ENCODE data around the gene CDC25B.

The CDC25B gene

DNA sequence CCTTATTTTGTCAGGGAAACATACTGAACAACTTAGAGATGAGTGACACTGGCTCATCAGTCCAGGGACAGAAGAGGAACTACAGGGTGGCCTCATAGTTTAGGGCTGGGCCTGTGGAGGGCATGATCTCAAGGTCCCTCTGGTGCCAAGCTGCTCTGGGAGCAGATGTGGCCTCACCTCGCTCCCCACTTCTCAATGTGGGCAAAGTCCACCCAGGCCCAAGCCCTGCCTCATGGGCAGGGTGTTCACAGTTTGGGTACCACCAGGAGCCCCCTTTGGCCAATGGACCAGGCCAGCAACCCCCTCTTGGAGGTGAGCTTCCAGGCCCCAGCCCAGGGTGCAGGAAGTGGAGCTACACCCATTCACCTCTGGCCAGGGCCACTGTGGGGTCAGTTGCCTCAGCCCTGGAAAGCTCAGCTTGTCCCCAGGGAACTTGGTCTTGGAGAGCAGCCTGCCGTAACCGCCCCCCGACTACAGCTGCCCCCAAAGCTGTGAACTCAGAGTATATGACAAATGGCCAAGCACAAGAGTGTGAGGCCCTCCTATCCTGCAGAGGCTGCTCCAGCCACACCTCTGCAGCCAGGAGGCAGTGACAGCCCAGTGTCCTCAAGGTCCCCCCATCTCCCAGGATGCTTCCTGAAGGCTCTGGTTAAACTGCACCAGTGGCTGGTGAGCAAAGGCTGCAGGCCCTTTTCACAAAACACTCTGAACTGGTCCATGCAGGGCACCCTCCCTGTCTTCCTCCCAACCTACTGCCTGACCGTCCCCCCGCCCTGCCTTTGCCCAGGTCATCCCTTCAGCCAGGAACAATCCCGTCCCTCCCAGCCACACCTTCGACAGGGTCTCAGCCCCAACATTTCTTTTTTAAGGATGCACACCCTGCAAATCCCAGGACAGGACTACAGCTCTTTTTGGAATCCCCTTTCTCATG lies 32.2 kb upstream of the CDC25B start:
- no peak for DNase-seq (ENCODE audit: low read depth in 3 of 3)

DNA sequence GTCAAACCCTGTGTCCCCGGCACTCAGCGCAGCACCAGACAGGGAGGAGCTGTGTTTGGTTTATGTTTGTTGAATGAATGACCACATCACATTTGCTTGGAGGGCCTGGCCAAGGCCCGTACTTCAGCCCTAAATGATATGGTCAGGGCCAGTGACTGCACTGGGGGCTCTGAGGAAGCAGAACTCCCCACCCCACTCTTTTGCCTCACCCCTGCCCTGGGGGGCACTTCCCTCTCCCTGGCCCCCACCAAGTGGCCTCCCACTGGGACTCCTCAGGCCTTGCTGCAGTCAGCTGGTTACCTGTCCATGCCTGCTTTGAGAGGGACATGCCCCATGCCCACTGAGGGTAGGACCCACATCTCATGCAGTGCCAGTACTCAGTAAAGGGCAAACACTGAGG lies 31.5 kb upstream of the CDC25B start:
- no peak for DNase-seq (ENCODE audit: low read depth in 3 of 3)

DNA sequence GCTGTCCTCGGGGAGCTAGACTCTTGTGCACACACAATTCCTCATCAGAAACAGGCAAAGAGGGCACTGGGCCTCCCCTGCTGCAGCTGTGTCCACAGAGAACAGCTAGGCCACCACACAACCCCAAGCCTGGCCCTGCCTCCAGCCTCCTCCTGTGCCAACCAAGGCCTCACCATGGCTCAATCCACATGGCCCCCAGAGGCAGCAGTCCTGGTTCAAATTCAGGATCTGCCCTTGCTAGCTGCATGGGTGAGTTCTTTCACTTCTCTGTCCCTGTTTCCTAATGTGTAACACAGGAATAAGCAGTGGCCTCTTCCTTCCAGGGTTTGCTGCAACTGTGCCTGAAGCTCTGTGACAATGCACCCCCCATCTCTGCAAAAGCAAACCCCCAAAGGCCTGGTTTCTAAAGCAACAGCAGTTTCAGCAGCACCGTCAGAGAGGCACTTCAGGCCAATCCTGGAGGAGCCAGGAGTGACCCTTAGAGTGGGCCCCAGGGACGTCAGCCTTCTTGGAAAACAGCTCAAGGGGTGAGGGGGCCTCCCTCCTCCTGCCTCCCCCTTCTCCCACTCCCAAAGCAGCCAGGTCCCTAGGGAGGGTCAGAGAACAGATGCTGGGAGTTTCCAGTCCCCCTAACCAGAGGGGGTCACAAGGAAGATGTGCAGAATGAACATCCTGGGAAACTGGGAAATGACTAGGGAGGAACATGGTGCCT lies 30.8 kb upstream of the CDC25B start:
- no peak for DNase-seq (ENCODE audit: low read depth in 3 of 3)

DNA sequence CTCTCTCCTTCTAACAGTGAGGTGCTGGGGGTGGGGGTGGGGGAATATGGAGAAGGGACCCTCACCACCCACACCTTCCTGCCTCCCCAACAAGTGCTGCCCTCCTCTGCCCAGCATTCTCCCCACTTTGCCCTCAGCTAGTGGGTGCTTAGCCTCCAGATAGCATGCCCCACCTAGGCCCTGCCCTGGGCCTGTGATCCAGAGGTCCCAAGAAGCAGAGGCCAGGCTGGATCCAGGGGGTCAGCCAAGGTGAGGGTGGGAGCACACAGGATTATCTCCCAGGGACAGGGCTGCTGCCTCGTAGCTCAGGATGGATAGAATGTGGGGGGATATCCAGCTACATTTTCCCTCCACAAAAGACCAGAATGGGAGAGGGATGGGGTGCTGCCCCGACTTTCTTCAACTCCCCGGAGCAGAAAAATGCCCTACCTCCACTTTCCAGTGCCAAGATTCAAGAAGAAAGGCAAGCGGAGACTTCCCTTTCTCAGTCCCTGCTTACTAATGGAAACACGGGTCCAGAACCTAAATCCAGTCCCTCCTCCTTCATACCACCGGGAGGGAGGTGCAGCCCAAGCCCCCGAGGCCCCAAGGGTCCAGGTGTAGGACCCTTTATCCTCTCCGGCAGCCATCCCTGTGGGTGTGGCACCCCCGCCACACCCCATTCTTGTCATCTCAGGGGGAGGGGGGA lies 29.5 kb upstream of the CDC25B start:
- DNase-seq (ENCODE audit: low read depth in 3 of 3), result no peak

DNA sequence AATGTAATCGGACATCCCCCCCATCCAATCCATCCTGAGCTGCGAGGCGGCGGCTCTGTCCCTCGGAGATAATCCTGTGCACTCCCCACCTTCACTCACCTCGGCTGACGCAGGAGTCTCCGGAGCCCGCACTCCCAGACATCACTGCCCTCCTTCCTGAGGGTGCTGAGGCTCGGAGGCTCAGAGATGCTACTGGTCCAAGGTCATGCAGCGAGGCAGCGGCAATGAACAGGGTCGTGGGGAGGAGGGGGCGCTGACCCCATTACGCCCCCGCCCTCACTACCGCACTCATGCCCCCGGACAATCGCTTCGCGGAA lies 29.0 kb upstream of the CDC25B start:
- DNase-seq (ENCODE audit: low read depth in 3 of 3), result no peak

DNA sequence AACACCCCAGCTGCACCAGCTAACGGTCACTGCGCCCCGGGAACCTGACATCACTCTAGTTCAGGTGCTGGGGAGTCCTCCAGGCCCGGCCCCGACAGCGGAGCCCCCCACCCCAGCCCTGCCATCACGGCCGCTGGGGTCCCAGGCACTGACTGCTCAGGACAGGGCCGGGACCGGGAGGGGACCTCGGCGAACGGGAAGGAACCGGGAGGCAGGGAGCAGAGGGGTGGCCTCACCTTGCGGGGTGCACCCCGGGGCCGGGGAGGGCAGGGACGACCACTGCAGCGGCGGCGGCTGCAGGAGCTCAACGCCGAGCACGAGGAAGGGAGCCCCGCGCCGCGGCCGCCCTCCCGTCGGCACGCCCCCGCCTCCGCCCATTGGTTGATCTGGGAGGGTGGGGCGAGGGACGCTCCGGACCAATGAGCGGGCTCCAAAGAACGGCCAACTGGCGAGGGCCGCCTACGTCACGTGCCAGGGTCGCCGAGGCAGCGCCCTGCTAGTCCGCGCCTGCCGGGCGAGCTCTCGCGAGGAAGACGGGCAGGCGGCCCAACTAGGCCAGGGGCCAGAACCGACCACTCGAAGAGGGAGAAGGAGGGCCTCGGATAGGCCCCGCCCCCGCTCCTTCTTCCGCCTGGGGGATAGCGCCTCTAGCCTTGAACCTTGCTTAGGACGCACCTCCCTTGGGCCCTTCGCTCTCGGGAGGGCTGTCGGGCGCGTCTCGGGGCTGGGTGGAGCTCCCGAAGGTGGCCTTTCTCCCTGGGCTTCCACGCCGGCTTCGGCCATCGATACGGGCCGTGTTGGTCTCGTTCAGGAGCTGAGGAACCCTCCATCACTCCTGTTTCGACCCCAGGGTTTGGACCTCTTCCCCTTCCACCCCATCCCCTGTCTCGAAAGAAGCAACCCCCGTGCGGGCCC lies 28.4 kb upstream of the CDC25B start, which contains the start of gene ADISSP:
Gene ADISSP, minus strand, starts transcription at position 327 of the 915 bp plus-strand sequence. CDS start 7,653 bp downstream, outside the sequence.
- DNase-seq (ENCODE audit: low read depth in 3 of 3), result peak; percentile 96 to 97 (median 97)

DNA sequence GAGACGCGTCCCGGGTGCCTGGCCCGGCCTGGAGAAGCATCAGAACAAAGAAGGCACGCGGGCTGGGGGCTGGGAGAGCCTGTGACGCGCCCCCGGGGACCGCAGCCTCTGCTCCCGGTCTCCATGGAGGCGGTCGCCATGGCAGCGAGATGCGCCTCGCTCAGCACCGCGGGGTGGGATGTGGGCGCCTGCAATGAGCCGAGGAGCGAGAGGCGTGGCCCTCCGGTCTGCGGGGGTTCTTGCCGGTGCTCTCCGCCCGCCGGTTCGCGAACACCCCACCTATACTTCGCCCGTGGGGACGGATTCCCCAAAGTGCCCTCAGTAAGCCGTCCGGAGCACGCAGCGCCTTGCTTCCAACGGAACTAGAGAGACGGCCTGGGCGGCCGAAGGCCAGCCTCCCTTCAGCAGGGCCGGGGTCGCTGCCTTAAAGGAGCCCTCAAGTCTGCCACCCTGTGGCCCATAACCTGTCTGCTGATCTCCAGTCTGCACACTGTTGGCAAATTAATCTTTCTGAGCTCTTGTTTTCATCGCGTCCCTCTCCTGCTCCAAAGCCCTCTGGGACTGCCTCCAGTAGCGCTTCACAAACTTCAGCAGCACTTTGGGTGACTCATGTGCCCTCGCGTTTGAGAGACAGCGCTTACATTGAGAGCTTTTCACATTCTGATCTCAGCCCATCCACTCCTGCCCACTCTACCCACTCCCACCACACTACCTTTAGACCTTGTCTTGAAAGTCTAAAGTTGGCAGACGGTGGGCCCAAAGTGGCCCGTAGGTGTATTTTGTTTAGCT lies 27.6 kb upstream of the CDC25B start:
- peak; percentile 55 to 66 (median 64) for DNase-seq (ENCODE audit: low read depth in 3 of 3)

DNA sequence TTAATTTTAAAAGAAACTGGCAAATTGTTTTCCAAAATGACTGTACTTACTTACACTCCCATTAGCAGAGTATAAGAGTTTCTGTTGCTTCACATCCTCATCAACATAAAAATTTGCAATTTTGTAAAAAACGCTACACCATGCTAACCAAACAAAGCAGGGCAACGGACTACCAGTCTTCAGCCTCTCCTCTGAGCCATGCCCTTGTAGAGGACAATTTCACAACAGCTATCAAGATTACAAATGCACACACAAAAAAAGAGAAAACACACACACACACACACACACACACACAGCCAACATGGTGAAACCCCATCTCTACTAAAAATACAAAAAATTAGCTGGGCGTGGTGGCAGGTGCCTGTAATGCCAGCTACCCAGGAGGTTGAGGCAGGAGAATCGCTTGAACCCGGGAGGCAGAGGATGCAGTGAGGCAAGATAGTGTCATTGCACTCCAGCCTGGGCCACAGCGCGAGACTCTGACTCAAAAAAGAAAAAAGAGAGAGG lies 24.5 kb upstream of the CDC25B start:
- no peak for DNase-seq (ENCODE audit: low read depth in 3 of 3)

DNA sequence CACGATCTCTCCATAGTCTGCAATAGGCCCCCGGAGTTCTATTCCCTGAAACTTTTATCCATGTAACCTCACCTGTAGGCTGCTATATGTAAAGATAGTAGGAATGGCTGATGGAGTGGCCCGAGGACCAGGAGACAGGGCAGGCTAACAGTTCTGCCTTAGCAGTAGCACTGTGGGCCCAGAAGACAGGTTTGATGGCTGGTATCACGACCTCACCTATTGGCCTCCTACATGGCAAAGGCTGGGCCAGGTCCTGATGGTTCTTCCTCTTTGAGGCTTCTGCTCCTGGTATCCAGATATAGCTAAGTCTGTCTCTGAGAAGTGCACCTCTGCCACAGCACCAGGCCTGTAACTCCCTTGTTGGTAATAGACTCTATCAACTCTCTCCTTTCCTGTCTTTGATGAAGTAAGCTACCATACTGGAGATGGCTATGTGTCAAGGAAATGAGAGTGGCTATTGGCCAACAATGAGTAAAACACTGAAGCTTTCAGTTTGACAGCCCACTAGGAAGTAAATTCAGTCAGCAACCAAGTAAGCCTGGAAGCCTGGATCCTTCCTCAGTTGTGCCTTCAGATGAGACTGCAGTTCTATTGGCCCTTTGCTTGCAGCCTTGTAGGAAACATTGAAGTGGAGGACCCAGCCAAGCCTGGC lies 20.5 kb upstream of the CDC25B start:
- no peak for DNase-seq (ENCODE audit: low read depth in 3 of 3)

DNA sequence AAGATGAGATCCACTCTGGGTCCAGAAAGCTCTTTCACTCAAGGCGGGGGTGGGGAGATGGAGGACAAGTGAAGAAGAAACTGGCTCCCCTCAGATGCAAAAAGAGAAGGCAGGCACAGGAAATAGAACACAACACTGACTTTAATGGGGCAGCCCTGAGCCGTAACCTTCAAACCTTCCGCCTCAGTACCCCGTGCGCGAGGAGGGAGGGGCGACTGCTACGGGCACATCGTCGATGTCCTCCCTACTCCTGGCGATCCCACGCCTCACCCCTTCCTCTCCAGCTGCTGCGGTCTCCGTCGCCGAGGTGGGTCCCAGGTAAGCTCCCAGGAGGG lies 18.8 kb upstream of the CDC25B start:
- DNase-seq (ENCODE audit: low read depth in 3 of 3), result no peak

DNA sequence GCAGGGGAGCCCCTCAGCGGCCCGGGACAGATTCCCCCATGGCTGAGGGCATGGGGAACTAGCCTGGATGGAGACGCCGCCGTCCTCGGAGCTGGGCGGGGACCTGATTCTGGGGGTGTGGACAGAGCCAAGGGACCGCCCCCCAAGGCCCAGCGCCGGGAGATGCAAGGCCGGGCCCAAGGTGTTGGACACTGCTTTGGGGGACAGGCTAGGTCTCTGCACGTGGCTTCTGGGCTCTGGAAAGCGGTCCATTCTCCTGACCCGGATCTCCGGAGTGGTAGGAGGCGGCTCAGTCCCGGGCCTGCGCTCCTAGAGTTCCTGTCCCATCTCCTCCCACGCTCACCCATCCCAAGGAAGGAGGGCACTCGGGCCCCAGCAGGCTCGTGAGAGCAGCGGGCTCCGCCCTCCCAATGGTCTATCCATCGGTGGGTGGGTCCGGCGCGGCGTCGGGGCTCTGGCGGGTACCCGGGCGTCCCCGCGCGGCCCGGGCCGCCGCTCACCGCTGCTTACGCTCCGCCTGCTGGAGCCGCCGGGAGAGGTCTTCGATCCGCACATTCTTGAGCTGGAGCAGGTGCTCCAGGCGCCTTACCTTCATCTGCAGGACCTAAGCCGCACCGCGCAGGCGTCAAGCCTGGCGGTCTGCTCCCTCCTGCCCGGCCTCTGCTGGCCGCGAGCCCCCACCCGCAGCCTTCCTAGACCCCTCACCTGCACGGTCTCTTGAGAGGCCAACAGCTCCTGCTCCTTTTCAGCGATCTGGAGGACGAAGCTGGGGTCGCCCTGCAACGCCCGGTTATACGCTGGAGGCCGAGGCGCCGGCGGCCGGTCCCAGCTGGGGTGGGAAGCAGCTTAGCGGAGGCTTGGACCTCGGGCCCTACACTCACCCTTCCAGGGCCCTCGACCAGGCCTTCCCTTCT lies 18.1 kb upstream of the CDC25B start:
- DNase-seq (ENCODE audit: low read depth in 3 of 3), result no peak

DNA sequence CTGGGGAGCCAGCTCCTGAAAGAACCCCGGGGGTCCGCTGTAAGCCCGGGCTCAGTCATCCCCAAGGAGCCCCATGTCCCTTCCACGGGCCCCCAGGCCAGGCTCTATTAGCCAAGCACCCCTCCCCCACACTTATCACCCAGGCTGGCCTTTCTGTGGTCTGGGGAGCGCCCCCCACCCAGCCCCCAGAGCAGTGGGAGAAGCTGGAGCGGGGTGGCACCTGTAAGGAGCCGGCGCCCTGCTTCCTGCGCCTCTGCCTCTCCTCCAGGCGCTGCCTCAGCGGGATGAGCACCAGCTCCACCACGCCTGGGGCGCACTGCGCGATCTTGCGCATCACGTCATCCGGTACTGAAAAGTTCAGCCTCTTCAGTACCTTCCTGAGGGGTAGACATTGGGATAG lies 17.1 kb upstream of the CDC25B start:
- DNase-seq (ENCODE audit: low read depth in 3 of 3), result no peak

DNA sequence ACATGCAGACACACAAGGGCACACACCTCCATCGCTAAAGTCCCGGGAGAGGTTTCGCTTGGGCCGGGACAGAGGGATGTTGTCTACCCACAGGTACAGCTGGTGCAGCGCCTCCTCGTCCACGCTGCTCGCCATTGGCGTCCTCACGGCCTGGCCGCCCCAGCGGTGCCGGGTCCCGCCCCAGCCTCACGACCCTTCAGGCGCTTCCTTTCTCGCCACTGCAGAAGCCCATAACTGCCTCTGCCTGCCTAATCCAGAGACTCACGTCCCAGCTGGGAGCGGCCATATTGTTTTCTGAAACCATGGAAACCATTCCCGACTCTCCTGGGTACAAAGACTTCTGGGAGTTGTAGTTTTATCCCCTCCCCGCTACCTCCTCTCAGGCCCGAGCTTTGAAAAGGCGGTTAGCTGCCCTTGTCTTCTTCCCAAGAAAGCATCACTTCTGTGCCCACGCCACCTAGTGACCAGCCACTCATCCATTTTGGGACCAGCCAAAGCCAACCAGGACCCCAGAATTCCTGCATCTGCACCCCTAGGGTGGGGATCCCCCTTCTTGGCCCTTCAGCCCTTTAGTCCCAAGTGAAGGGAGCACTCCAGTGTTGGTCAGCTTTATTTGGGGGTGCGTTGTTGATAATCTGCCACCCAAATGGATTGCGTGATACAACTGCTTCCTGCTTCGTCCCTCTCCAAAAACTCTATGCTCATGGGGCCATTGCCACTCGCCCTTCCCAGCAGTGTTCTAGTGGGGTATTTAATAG lies 14.8 kb upstream of the CDC25B start, which contains the start of gene SPEF1:
Gene SPEF1, minus strand, starts transcription at position 296 of the 758 bp plus-strand sequence. Its CDS starts 161 bp downstream, at position 135.
- no peak for DNase-seq (ENCODE audit: low read depth in 3 of 3)

DNA sequence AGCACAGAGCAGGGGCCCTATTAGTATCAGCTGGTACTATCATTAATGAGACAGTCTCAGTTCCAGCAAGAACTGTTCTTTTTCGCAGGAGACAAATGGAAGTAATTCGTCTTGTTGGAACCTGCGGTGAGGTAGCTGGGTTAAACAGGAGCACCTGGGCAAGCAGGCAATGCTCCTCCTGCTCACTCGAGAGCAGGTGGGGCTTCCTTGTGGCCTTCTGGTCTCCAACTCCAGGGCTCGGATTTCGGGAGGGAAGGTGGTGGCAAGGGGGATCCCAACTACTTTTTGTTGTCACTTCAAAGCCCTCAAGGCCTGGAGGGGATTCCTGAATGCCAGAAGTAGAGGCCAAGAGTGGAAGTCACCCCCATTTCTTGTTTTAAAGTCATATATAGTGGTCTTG lies 13.5 kb upstream of the CDC25B start:
- DNase-seq (ENCODE audit: low read depth in 3 of 3), result no peak

DNA sequence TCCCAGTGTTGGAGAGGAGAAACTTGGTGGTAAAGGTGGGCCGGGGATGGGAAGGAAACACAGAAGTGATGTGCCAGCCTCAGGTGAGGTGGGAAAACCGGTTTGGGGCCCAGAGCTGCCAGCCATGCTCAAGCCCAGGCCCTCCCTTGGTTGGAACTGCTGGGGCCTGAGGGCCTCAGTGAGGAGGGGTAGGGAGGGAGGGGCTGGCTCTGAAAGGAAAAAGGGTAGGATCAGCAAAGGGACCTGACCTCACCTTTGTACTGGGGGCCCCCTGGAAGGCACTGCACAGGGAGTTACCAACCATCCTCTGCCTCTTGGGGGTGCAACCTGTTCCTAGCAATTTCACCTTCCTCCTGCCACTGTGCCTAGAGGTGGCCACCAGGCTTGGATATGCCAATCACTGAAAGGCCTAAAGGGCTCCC lies 13.0 kb upstream of the CDC25B start:
- DNase-seq (ENCODE audit: low read depth in 3 of 3), result no peak

DNA sequence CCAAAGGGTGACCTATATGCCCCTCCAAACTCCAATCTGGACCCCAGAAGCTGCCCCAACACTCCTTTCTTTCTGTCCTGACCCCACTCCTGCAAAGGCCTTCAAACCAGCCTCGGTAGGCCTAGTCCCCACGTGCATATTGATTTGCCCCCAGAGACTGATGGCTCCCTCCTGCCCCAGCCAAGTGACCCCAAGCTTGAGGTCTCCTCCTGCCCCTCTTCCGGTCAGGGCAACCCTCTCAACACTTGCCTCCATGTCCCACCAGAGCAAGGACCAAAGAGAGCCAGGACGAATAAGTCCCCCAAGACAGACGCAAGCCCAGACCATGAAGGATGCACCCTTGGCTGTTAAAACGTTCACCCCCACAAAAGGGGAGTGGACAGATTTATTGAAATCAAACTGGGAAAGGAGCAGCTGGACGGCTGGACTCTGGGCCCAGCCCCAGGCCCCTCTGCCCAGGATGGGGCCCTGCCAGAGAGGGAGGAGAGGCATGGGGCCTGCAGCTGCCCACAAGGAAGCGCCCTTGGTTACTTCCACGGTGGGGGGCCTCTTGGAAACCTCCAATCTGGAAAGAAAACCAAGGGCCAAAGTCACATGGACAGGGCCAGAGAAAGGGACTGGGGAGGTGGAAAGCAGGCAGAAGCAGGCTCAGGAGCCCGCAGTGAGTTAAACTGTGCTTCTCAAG lies 12.5 kb upstream of the CDC25B start:
- no peak for DNase-seq (ENCODE audit: low read depth in 3 of 3)

DNA sequence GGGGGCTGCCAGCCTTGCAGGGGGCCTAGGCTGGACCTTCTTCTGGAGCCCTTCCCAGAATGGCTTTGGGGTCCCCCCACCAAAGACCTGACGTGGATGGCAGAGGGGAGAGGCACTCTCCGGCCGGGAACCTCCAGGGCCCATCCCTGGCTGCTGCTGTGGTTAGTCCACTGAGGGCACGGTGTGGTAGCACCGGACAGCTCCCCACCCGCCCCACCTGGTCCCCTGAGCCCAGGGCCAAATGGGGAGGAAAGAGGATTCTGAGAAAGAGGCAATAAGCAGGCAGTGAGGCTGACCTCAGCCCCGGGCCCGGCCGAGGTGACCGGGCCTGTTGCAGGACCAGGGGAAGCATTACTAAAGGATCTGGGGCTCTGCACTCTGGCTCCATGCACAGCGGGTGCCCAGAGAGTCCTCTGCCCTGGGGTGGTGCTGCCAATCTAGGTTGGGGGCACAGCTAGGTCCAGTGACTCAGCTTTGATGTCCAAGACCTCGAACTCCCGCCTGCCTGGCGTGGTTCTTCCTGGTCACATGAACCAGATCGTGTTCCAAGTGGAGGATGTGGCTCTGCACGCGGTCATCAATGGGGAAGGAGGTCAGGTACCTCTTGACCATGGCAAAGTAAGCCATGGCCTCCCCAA lies 11.8 kb upstream of the CDC25B start:
- no peak for DNase-seq (ENCODE audit: low read depth in 3 of 3)

All from stimulated activated CD4-positive, alpha-beta T cell treated with anti-CD3 and anti-CD28 coated beads, TNF-alpha, amount 100 ng/mL, for 48 hours (primary cell).